Measurements from ENCODE around the gene MICAL2. TPM values are rescaled to one million over a fixed set of nuclear protein-coding genes. Genes with fewer than 3 reads are reported as not detected.

Gene MICAL2
- total and polyA plus RNA-seq, 2 of the 8 experiments (the other 6 are each of a cell fraction or from before 2014, with no cell fraction given): 1.3 to 4.1 TPM

GRCh38 chr11:12235553-12235946, 125.2 kb downstream of the MICAL2 start:
- CTCF ChIA-PET (ENCODE audit: partially characterized antibody): interaction anchor here (0.6 to 10.7 kb wide), 47 partner anchors 10 to 672 kb away, joined by 3 to 137 read pairs (median 5); partner anchors contain the start of gene MICAL2
- Histone ChIP-seq H3K4me3 (ENCODE audit: extremely low read depth in 1 of 4, insufficient read depth in 2 of 4, low read depth in 3 of 4, low read length in 4 of 4) (no peak overlapping the region), H4K8ac (ENCODE audit: extremely low read depth, insufficient read depth, low read length) (no peak overlapping the region), H3K9ac (replicated peaks in 1 of 4; ENCODE audit: extremely low read depth in 1 of 4, low read depth in 3 of 4, low read length in 3 of 4) (no peak overlapping the region), H4K20me1 (replicated peaks in 1 of 2; ENCODE audit: control insufficient read depth in 1 of 2, insufficient read depth in 2 of 2, low read length in 2 of 2) (no peaks in the 10 kb centered on the region), H3K56ac (replicated peaks; ENCODE audit: insufficient read length, low read depth, low read length) (no peak overlapping the region), H3K4ac (replicated peaks; ENCODE audit: insufficient read length, low read depth, low read length) (no peak overlapping the region), H3K9me3 (ENCODE audit: insufficient read depth in 2 of 2, low read depth in 1 of 2, low read length in 1 of 2) (no peaks in the 10 kb centered on the region), H2BK120ac (replicated peaks; ENCODE audit: low read depth, low read length) (no peak overlapping the region), H4K91ac (replicated peaks; ENCODE audit: insufficient read length, low read length) (no peak overlapping the region), H3K23me2 (ENCODE audit: low read depth, low read length) (no peaks in the 10 kb centered on the region), H3K27me3 (replicated peaks in 1 of 4; ENCODE audit: control insufficient read depth in 3 of 4, extremely low read depth in 1 of 4, insufficient read depth in 3 of 4, low read length in 3 of 4) (no peaks in the 10 kb centered on the region), H3K79me1 (ENCODE audit: low read depth, low read length) (no peaks in the 10 kb centered on the region), H2BK12ac (ENCODE audit: low read depth, low read length) (no peak overlapping the region), H3K4me2 (ENCODE audit: insufficient read depth in 1 of 2, low read depth in 2 of 2, low read length in 2 of 2) (no peak overlapping the region), H2AK5ac (ENCODE audit: low read depth, low read length) (no peak overlapping the region), H2BK15ac (ENCODE audit: low read length) (no peak overlapping the region; the same call in 1 of the 2 replicates), H3K27ac (ENCODE audit: low read depth, low read length) (no peak overlapping the region), H3K14ac (ENCODE audit: insufficient read length) (no peak overlapping the region), H3K23ac (ENCODE audit: insufficient read length) (no peak overlapping the region), H3K18ac (ENCODE audit: extremely low read depth, low read length) (no peak overlapping the region), H4K5ac (ENCODE audit: insufficient read length, low read depth, low read length) (no peak overlapping the region), H3K36me3 (ENCODE audit: control insufficient read depth in 2 of 4, insufficient read depth in 4 of 4, low read length in 3 of 4) (no peaks in the 10 kb centered on the region), H3K79me2 (ENCODE audit: control insufficient read depth in 1 of 2, insufficient read depth in 2 of 2, low read length in 2 of 2) (no peaks in the 10 kb centered on the region), H3K4me1 (replicated peaks in 1 of 4; ENCODE audit: control insufficient read depth in 3 of 4, insufficient read depth in 4 of 4, low read length in 3 of 4) (no peaks in the 10 kb centered on the region), H2BK5ac (ENCODE audit: low read depth, low read length) (no peak overlapping the region), H2BK20ac (ENCODE audit: low read length) (no peak overlapping the region), H2AFZ (ENCODE audit: low read length) (no peak overlapping the region)
- FAIRE-seq (no peak), DNase-seq (ENCODE audit: low read depth in 1 of 2, low spot score in 2 of 2) (no peak)
- WGBS, 2 experiments (ENCODE audit: extremely low coverage in 1 of 2, insufficient coverage in 1 of 2, insufficient read length in 1 of 2, insufficient replicate concordance in 2 of 2, low coverage in 1 of 2, low lambda C conversion rate in 2 of 2, missing lambda C conversion rate in 1 of 2): 91% methylated on average over 3 of the region's 3 CpGs; no CpG with 5 or more reads in 1 of the 2 experiments
- POLR2A ChIA-PET (ENCODE audit: partially characterized antibody): no interaction called here
- TF ChIP-seq EP300 (IDR thresholded peaks at IDR 0.05; ENCODE audit: borderline replicate concordance in 1 of 2, low read depth in 2 of 2, low read length in 2 of 2) (no peak), RAD21 (IDR thresholded peaks at IDR 0.05 in 1 of 2, conservative IDR thresholded peaks at IDR 0.05 in 1 of 2; ENCODE audit: low read depth in 2 of 2, low read length in 2 of 2) (peak; percentile 38 to 64)
- TF ChIP-seq, protein P1, sequence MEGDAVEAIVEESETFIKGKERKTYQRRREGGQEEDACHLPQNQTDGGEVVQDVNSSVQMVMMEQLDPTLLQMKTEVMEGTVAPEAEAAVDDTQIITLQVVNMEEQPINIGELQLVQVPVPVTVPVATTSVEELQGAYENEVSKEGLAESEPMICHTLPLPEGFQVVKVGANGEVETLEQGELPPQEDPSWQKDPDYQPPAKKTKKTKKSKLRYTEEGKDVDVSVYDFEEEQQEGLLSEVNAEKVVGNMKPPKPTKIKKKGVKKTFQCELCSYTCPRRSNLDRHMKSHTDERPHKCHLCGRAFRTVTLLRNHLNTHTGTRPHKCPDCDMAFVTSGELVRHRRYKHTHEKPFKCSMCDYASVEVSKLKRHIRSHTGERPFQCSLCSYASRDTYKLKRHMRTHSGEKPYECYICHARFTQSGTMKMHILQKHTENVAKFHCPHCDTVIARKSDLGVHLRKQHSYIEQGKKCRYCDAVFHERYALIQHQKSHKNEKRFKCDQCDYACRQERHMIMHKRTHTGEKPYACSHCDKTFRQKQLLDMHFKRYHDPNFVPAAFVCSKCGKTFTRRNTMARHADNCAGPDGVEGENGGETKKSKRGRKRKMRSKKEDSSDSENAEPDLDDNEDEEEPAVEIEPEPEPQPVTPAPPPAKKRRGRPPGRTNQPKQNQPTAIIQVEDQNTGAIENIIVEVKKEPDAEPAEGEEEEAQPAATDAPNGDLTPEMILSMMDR (IDR thresholded peaks at IDR 0.05; ENCODE audit: control extremely low read depth in 1 of 3, insufficient read depth in 1 of 3, low read depth in 1 of 3, low read length in 3 of 3): peak in 2 of 3 experiments; percentile 26 to 31; a peak in 1 of 4 replicates

Data from H1 (cell line).